ENCODE data around the gene TMEM107. TPM values are rescaled to one million over a fixed set of nuclear protein-coding genes. Genes with fewer than 3 reads are reported as not detected.

Gene TMEM107
- total and polyA plus RNA-seq, 2 donors (not counting 1 experiment from before 2014, with no cell fraction given): 9.8 to 36.0 TPM

DNA sequence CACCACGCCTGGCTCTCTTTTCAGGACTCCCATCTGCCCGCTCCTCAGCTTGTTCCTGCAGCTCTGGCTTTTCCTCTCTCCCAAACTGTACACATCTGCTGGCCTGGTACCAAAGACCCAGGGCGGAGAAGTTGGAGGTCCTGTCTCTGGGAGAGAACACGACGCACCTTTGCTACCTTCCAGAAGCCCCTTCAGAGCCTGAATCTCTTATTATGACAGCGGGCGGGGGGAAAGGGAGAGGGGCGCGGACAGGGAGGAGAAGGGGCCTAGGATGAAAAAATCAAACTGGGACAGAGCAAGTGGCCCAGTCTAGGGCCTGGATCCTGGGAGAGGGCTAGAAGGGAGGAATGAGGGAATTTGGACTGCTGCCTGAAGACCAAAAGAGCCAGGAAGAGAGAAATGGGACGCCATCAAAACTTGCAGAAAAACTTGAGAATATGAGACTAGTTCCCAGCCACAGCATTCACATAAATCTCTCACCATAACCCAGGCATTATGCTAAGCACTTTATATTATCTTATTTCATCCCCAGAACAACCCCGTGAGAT lies 21.5 kb downstream of the TMEM107 start:
- TF ChIP-seq, protein P1, sequence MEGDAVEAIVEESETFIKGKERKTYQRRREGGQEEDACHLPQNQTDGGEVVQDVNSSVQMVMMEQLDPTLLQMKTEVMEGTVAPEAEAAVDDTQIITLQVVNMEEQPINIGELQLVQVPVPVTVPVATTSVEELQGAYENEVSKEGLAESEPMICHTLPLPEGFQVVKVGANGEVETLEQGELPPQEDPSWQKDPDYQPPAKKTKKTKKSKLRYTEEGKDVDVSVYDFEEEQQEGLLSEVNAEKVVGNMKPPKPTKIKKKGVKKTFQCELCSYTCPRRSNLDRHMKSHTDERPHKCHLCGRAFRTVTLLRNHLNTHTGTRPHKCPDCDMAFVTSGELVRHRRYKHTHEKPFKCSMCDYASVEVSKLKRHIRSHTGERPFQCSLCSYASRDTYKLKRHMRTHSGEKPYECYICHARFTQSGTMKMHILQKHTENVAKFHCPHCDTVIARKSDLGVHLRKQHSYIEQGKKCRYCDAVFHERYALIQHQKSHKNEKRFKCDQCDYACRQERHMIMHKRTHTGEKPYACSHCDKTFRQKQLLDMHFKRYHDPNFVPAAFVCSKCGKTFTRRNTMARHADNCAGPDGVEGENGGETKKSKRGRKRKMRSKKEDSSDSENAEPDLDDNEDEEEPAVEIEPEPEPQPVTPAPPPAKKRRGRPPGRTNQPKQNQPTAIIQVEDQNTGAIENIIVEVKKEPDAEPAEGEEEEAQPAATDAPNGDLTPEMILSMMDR (conservative IDR thresholded peaks at IDR 0.05 in 1 of 2, IDR thresholded peaks at IDR 0.05 in 1 of 2; ENCODE audit: low read depth in 1 of 2, low read length in 2 of 2): no peak
- no peak for TF ChIP-seq EZH2 (IDR thresholded peaks at IDR 0.05; ENCODE audit: low read length, missing control alignments)
- Histone ChIP-seq H3K9ac (ENCODE audit: insufficient read depth, low read length) (peak overlapping the region; percentile 45), H3K4me3 (replicated peaks in 1 of 4; ENCODE audit: control extremely low read depth in 1 of 4, insufficient read depth in 1 of 4, low read depth in 3 of 4, low read length in 4 of 4) (peak overlapping the region in 3 of 4 experiments; percentile 2 to 88 (median 77)), H3K36me3 (ENCODE audit: control insufficient read depth, insufficient read depth, low read length) (peaks cover 8% of the 10 kb centered on the region), H3K9me3 (ENCODE audit: control insufficient read depth, insufficient read depth, low read depth, low read length) (no peaks in the 10 kb centered on the region), H2AFZ (ENCODE audit: low read length) (no peak overlapping the region), H3K4me2 (ENCODE audit: extremely low read depth, insufficient read depth, low read length) (peak overlapping the region; percentile 93), H3K27me3 (ENCODE audit: control insufficient read depth, insufficient read depth, low read length) (no peaks in the 10 kb centered on the region), H3K4me1 (ENCODE audit: control insufficient read depth, extremely low read depth, insufficient read depth, low read length) (peaks cover 29% of the 10 kb centered on the region), H4K20me1 (ENCODE audit: control insufficient read depth, extremely low read depth, insufficient read depth, low read length) (no peaks in the 10 kb centered on the region), H3K27ac (ENCODE audit: insufficient read depth, low read length) (peak overlapping the region; percentile 88), H3K79me2 (ENCODE audit: control insufficient read depth, insufficient read depth, low read length) (peaks cover 2% of the 10 kb centered on the region)
- peak in 1 of 2 donors; percentile 66 for DNase-seq (ENCODE audit: low read depth in 2 of 2)

DNA sequence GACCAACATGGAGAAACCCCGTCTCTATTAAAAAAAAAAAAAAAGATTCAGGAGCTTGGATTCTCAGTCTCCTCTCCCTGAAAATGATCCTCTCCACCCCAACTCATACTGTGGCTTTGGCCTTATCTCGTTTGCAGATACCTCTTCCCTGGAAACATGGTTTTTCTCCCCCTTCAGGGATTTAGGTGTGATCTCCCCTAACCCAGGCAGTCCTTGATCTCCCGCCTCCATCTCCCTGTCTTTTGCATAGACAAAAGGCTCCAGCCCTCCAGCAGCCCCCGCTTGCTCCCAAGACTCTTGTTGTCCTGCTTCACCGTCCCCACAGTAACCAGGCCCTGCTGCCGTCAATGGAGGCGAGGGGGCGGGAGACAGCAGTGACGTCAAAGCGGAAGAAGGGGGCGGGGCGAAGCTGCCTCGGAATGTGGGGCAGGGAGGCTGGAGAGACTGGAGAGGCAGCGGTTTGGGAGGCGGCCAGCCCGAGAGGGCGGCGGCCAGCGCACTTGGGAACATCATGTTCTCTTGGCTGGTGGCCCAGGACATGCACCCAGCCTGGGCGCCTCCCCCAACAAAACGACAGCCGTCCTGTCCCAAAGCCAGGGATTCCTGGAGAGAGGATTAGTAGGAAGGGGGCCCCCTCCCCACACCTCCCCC lies 22.1 kb downstream of the TMEM107 start:
- Histone ChIP-seq H3K9me3 (ENCODE audit: control insufficient read depth, insufficient read depth, low read depth, low read length) (no peaks in the 10 kb centered on the region), H4K20me1 (ENCODE audit: control insufficient read depth, extremely low read depth, insufficient read depth, low read length) (no peaks in the 10 kb centered on the region), H3K4me1 (ENCODE audit: control insufficient read depth, extremely low read depth, insufficient read depth, low read length) (peaks cover 29% of the 10 kb centered on the region), H3K9ac (ENCODE audit: insufficient read depth, low read length) (peak overlapping the region; percentile 39), H3K27me3 (ENCODE audit: control insufficient read depth, insufficient read depth, low read length) (no peaks in the 10 kb centered on the region), H3K4me2 (ENCODE audit: extremely low read depth, insufficient read depth, low read length) (no peak overlapping the region), H3K27ac (ENCODE audit: insufficient read depth, low read length) (peak overlapping the region; percentile 88), H3K79me2 (ENCODE audit: control insufficient read depth, insufficient read depth, low read length) (peaks cover 2% of the 10 kb centered on the region), H2AFZ (ENCODE audit: low read length) (no peak overlapping the region), H3K4me3 (replicated peaks in 1 of 4; ENCODE audit: control extremely low read depth in 1 of 4, insufficient read depth in 1 of 4, low read depth in 3 of 4, low read length in 4 of 4) (peak overlapping the region in 2 of 4 experiments; percentile 77 to 88), H3K36me3 (ENCODE audit: control insufficient read depth, insufficient read depth, low read length) (peaks cover 9% of the 10 kb centered on the region)
- DNase-seq (ENCODE audit: low read depth in 2 of 2): peak; percentile 98 to 100
- TF ChIP-seq EZH2 (IDR thresholded peaks at IDR 0.05; ENCODE audit: low read length, missing control alignments): no peak
- TF ChIP-seq, protein P1 (conservative IDR thresholded peaks at IDR 0.05 in 1 of 2, IDR thresholded peaks at IDR 0.05 in 1 of 2; ENCODE audit: low read depth in 1 of 2, low read length in 2 of 2): no peak

DNA sequence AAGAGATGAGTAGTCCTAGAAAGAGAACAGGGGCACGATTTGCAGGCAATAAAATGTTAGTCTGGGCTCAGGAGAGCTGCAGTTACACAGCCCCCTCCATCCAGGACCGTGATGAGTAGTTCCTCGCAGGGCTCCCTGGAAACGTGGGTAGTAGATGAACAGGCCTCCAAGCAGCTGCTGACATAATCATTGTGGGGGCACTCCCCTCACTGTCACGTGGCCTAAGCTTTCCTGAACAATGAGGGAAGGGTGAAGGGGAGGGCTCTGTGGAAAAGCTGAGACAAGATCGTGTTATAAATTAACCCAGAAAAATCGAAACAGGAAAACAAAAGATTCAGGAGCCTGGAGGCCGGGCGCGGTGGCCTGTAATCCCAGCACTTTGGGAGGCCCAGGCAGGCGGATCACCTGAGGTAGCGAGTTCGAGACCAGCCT lies 22.6 kb downstream of the TMEM107 start:
- Histone ChIP-seq H3K4me2 (ENCODE audit: extremely low read depth, insufficient read depth, low read length) (no peak overlapping the region), H3K79me2 (ENCODE audit: control insufficient read depth, insufficient read depth, low read length) (peaks cover 2% of the 10 kb centered on the region), H3K27me3 (ENCODE audit: control insufficient read depth, insufficient read depth, low read length) (no peaks in the 10 kb centered on the region), H3K4me1 (ENCODE audit: control insufficient read depth, extremely low read depth, insufficient read depth, low read length) (peaks cover 29% of the 10 kb centered on the region), H3K36me3 (ENCODE audit: control insufficient read depth, insufficient read depth, low read length) (peaks cover 9% of the 10 kb centered on the region), H3K4me3 (replicated peaks in 1 of 4; ENCODE audit: control extremely low read depth in 1 of 4, insufficient read depth in 1 of 4, low read depth in 3 of 4, low read length in 4 of 4) (peak overlapping the region in 2 of 4 experiments; percentile 42 to 47), H2AFZ (ENCODE audit: low read length) (no peak overlapping the region), H3K27ac (ENCODE audit: insufficient read depth, low read length) (peak overlapping the region; percentile 88), H3K9ac (ENCODE audit: insufficient read depth, low read length) (peak overlapping the region; percentile 39), H3K9me3 (ENCODE audit: control insufficient read depth, insufficient read depth, low read depth, low read length) (no peaks in the 10 kb centered on the region), H4K20me1 (ENCODE audit: control insufficient read depth, extremely low read depth, insufficient read depth, low read length) (no peaks in the 10 kb centered on the region)
- TF ChIP-seq EZH2 (IDR thresholded peaks at IDR 0.05; ENCODE audit: low read length, missing control alignments): no peak
- TF ChIP-seq, protein P1 (conservative IDR thresholded peaks at IDR 0.05 in 1 of 2, IDR thresholded peaks at IDR 0.05 in 1 of 2; ENCODE audit: low read depth in 1 of 2, low read length in 2 of 2): no peak
- peak; percentile 98 for DNase-seq (ENCODE audit: low read depth in 2 of 2)

Measured in fibroblast of lung (primary cell).